Measurements from ENCODE around the gene EZH2. TPM values are rescaled to one million over a fixed set of nuclear protein-coding genes. Genes with fewer than 3 reads are reported as not detected.

Gene EZH2
- total RNA-seq, 4 donors from 2014 or later: 6.8 to 22.4 (median 8.2) TPM

GRCh38 chr7:148814922-148815559, 69.0 kb downstream of the EZH2 start:
- H3K27me3 ChIP-seq: no peaks in the 10 kb centered on the region
- TF ChIP-seq EP300 (IDR thresholded peaks at IDR 0.05) (no peak), POLR2A (IDR thresholded peaks at IDR 0.05) (no peak)
- H3K4me1 ChIP-seq: no peaks in the 10 kb centered on the region
- no peaks in the 10 kb centered on the region for H3K9me3 ChIP-seq
- 86% methylated on average over 10 of the region's 10 CpGs for WGBS
- no peak for DNase-seq (ENCODE audit: low spot score in 2 of 2)
- no peak overlapping the region for H3K4me3 ChIP-seq
- H3K36me3 ChIP-seq: peaks cover 55% of the 10 kb centered on the region
- H3K27ac ChIP-seq: no peak overlapping the region

GRCh38 chr7:148813890-148814289, 70.2 kb downstream of the EZH2 start:
- Histone ChIP-seq H3K4me3 (no peak overlapping the region), H3K27me3 (no peaks in the 10 kb centered on the region), H3K9me3 (no peaks in the 10 kb centered on the region), H3K27ac (no peak overlapping the region), H3K36me3 (peaks cover 56% of the 10 kb centered on the region), H3K4me1 (no peaks in the 10 kb centered on the region)
- DNase-seq (ENCODE audit: low spot score in 2 of 2): no peak
- TF ChIP-seq POLR2AphosphoS5 (IDR thresholded peaks at IDR 0.05) (no peak), POLR2A (IDR thresholded peaks at IDR 0.05) (no peak), CTCF (IDR thresholded peaks at IDR 0.05) (no peak)
- WGBS: 97% methylated on average over 9 of the region's 9 CpGs

- no peaks in the 10 kb centered on the region for H3K27me3 ChIP-seq
- WGBS: 89% methylated on average over 4 of the region's 4 CpGs
- DNase-seq (ENCODE audit: low spot score in 2 of 2): no peak
- H3K27ac ChIP-seq: no peak overlapping the region
- TF ChIP-seq POLR2A (IDR thresholded peaks at IDR 0.05): no peak
- TF ChIP-seq POLR2AphosphoS5 (IDR thresholded peaks at IDR 0.05): no peak
- no peak for TF ChIP-seq EP300 (IDR thresholded peaks at IDR 0.05)
- no peak for TF ChIP-seq CTCF (IDR thresholded peaks at IDR 0.05)
- no peaks in the 10 kb centered on the region for H3K9me3 ChIP-seq
- no peak overlapping the region for H3K4me3 ChIP-seq
- no peaks in the 10 kb centered on the region for H3K4me1 ChIP-seq
- peaks cover 58% of the 10 kb centered on the region for H3K36me3 ChIP-seq
These were observed 72.2 kb downstream of the EZH2 start for GRCh38 chr7:148811892-148812291.

- 74% methylated on average over 4 of the region's 4 CpGs for WGBS
- Histone ChIP-seq H3K27me3 (no peaks in the 10 kb centered on the region), H3K4me1 (no peaks in the 10 kb centered on the region), H3K9me3 (no peaks in the 10 kb centered on the region), H3K36me3 (peaks cover 48% of the 10 kb centered on the region), H3K4me3 (no peak overlapping the region), H3K27ac (no peak overlapping the region)
- TF ChIP-seq EP300 (IDR thresholded peaks at IDR 0.05) (no peak), POLR2A (IDR thresholded peaks at IDR 0.05) (no peak), POLR2AphosphoS5 (IDR thresholded peaks at IDR 0.05) (no peak), CTCF (IDR thresholded peaks at IDR 0.05) (no peak)
- no peak for DNase-seq (ENCODE audit: low spot score in 2 of 2)
These were observed 74.2 kb downstream of the EZH2 start for GRCh38 chr7:148809856-148810255.

- Histone ChIP-seq H3K36me3 (peaks cover 47% of the 10 kb centered on the region), H3K9me3 (no peaks in the 10 kb centered on the region), H3K4me1 (no peaks in the 10 kb centered on the region), H3K27ac (no peak overlapping the region), H3K27me3 (no peaks in the 10 kb centered on the region), H3K4me3 (no peak overlapping the region)
- DNase-seq (ENCODE audit: low spot score in 2 of 2): no peak
- TF ChIP-seq POLR2AphosphoS5 (IDR thresholded peaks at IDR 0.05) (no peak), CTCF (IDR thresholded peaks at IDR 0.05) (no peak), POLR2A (IDR thresholded peaks at IDR 0.05) (no peak), EP300 (IDR thresholded peaks at IDR 0.05) (no peak)
- 65% methylated on average over 4 of the region's 4 CpGs for WGBS
These were observed 76.7 kb downstream of the EZH2 start for GRCh38 chr7:148807436-148807835.

GRCh38 chr7:148806187-148806586, 77.9 kb downstream of the EZH2 start:
- Histone ChIP-seq H3K4me3 (no peak overlapping the region), H3K36me3 (peaks cover 56% of the 10 kb centered on the region), H3K9me3 (no peaks in the 10 kb centered on the region), H3K27me3 (no peaks in the 10 kb centered on the region), H3K4me1 (no peaks in the 10 kb centered on the region), H3K27ac (no peak overlapping the region)
- TF ChIP-seq POLR2AphosphoS5 (IDR thresholded peaks at IDR 0.05) (no peak), CTCF (IDR thresholded peaks at IDR 0.05) (no peak), EP300 (IDR thresholded peaks at IDR 0.05) (no peak), POLR2A (IDR thresholded peaks at IDR 0.05) (no peak)
- DNase-seq (ENCODE audit: low spot score in 2 of 2): no peak
- WGBS: 87% methylated on average over 7 of the region's 7 CpGs
